HCT116 (cell line): ENCODE measurements around the gene NPVF. TPM values are rescaled to one million over a fixed set of nuclear protein-coding genes. Genes with fewer than 3 reads are reported as not detected.

Source experiments
- ATAC-seq: fragments of 200-7000 bp; cut with Tn5 transposase; 2 replicates; pipeline ENCODE4 v1.9.1; 2020; ENCODE audit warnings: mild to moderate bottlenecking, moderate library complexity
- BruUV-seq: library from RNA; stranded (reverse); fragments of 400-500 nt; replicated peaks from 2 replicates; lab custom pipeline; 2021; lab: Mats Ljungman, UMichigan
- CTCF ChIA-PET: fragments of 300-600 bp; sonication (Branson Sonifier 250); formaldehyde crosslinking; loops from one replicate; lab custom pipeline; 2021; ENCODE audit warnings: antibody characterized with exemption; lab: Charles Lee
- POLR2A ChIA-PET: fragments of 300-600, 350-600 bp; sonication (Branson Sonifier 250); formaldehyde crosslinking; loops from one replicate; lab custom pipeline; 2021; ENCODE audit warnings: antibody characterized with exemption; lab: Charles Lee
- RAD21 ChIA-PET, 2 experiments: fragments of 300-600 bp; sonication (Branson Sonifier 250); formaldehyde crosslinking; loops; one replicate each; lab custom pipeline; 2023; ENCODE audit warnings: low total read pairs in 2 of 2; ENCODE audit not compliant: uncharacterized antibody in 2 of 2, unreplicated experiment in 2 of 2, low non-redundant PET in 1 of 2; lab: Charles Lee
- DNase-seq: peaks from one replicate; pipeline ENCODE4 v3.0.0-alpha.2; 2010; ENCODE audit warnings: low read depth, low spot score
- H2AFZ ChIP-seq: fragments of 200-600 bp; shearing (Covaris generic), sonication (generic); 2 replicates; pipeline ENCODE4 v1.6.1; 2017; ENCODE audit warnings: low read depth, mixed run types, mixed read lengths, antibody characterized with exemption, low read length; ENCODE audit not compliant: poor library complexity, severe bottlenecking
- H3K27ac ChIP-seq: 2 replicates; pipeline ENCODE4 v1.5.1; 2012; ENCODE audit warnings: low read depth, low read length
- H3K27me3 ChIP-seq: fragments of 200-600 bp; sonication (generic); 2 replicates; pipeline ENCODE4 v1.6.1; 2016; ENCODE audit warnings: mixed run types, low read length, mixed read lengths; ENCODE audit not compliant: insufficient read depth
- H3K36me3 ChIP-seq, 2 experiments: fragments of 200-500 bp in 1 of 2; fragments of 200-600 bp in 1 of 2; sonication (Bioruptor generic) in 1 of 2; sonication (generic) in 1 of 2; 2 replicates each; pipeline versions ENCODE4 v1.5.1 to v1.6.1; 2014 to 2016; ENCODE audit warnings: low read length in 2 of 2, inconsistent platforms in 1 of 2, mixed read lengths in 1 of 2, mixed run types in 1 of 2; ENCODE audit not compliant: insufficient read depth in 2 of 2, control insufficient read depth in 1 of 2
- H3K4me1 ChIP-seq, 2 experiments: fragments of 200-600 bp in 1 of 2; sonication (generic) in 1 of 2; 2 replicates each; pipeline versions ENCODE4 v1.5.1 to v1.6.1; 2012 to 2017; ENCODE audit warnings: low read length in 2 of 2, inconsistent platforms in 1 of 2, mild to moderate bottlenecking in 1 of 2, mixed read lengths in 1 of 2, mixed run types in 1 of 2, moderate library complexity in 1 of 2; ENCODE audit not compliant: insufficient read depth in 2 of 2, control insufficient read depth in 1 of 2
- H3K4me2 ChIP-seq: fragments of 200-600 bp; sonication (generic); 2 replicates; pipeline ENCODE4 v1.6.1; 2017; ENCODE audit warnings: mixed run types, low read length, mixed read lengths
- H3K4me3 ChIP-seq, 2 experiments: fragments of 200-600 bp in 1 of 2; sonication (generic) in 1 of 2; replicated peaks in 1 of 2; 2 replicates each; pipeline ENCODE4 v1.5.1; 2011 to 2016; ENCODE audit warnings: low read length in 2 of 2, control low read depth in 1 of 2, low read depth in 1 of 2, mild to moderate bottlenecking in 1 of 2, mixed read lengths in 1 of 2, mixed run types in 1 of 2
- H3K79me2 ChIP-seq: fragments of 200-600 bp; sonication (generic); 2 replicates; pipeline ENCODE4 v1.6.1; 2017; ENCODE audit warnings: mild to moderate bottlenecking, mixed run types, low read length, moderate library complexity, mixed read lengths; ENCODE audit not compliant: insufficient read depth
- H3K9ac ChIP-seq: fragments of 200-600 bp; sonication (generic); 2 replicates; pipeline ENCODE4 v1.6.1; 2016; ENCODE audit warnings: low read length, mixed read lengths
- H3K9me2 ChIP-seq: fragments of 200-600 bp; sonication (generic), shearing (Covaris generic); 2 replicates; pipeline ENCODE4 v1.6.1; 2017; ENCODE audit warnings: mixed run types, mild to moderate bottlenecking, moderate library complexity; ENCODE audit not compliant: insufficient read depth
- H3K9me3 ChIP-seq, 2 experiments: fragments of 200-500 bp in 1 of 2; fragments of 200-600 bp in 1 of 2; sonication (Bioruptor generic) in 1 of 2; sonication (generic) in 1 of 2; 2 replicates each; pipeline ENCODE4 v1.6.1; 2014 to 2017; ENCODE audit warnings: low read length in 2 of 2, mixed read lengths in 2 of 2, inconsistent platforms in 1 of 2, low read depth in 1 of 2, mild to moderate bottlenecking in 1 of 2, mixed run types in 1 of 2, moderate library complexity in 1 of 2; ENCODE audit not compliant: control insufficient read depth in 1 of 2, insufficient read depth in 1 of 2
- H4K20me1 ChIP-seq: fragments of 200-600 bp; sonication (generic), shearing (Covaris generic); 2 replicates; pipeline ENCODE4 v1.6.1; 2017; ENCODE audit warnings: mixed run types, mild to moderate bottlenecking, moderate library complexity; ENCODE audit not compliant: insufficient read depth
- ATF3 ChIP-seq: IDR thresholded peaks from 2 replicates; pipeline ENCODE4 v1.6.1; 2012
- CBX3 ChIP-seq: IDR thresholded peaks from 2 replicates; pipeline ENCODE4 v1.6.1; 2012; ENCODE audit warnings: low read depth
- EGR1 ChIP-seq: IDR thresholded peaks from 2 replicates; pipeline ENCODE4 v1.6.1; 2012; ENCODE audit warnings: low read depth
- ELF1 ChIP-seq: IDR thresholded peaks from 2 replicates; pipeline ENCODE4 v1.6.1; 2012; ENCODE audit warnings: low read depth, borderline replicate concordance
- EZH2 ChIP-seq: fragments of 200-600 bp; sonication (generic); IDR thresholded peaks from 2 replicates; pipeline ENCODE4 v1.6.1; 2017; ENCODE audit warnings: antibody characterized with exemption, mixed run types
- EZH2phosphoT487 ChIP-seq: fragments of 200-600 bp; IDR thresholded peaks from 2 replicates; pipeline ENCODE4 v1.6.1; 2018; ENCODE audit warnings: antibody characterized with exemption, borderline replicate concordance
- FOSL1 ChIP-seq: IDR thresholded peaks from 2 replicates; pipeline ENCODE4 v1.6.1; 2012; ENCODE audit warnings: low read depth
- JUND ChIP-seq: IDR thresholded peaks from 2 replicates; pipeline ENCODE4 v1.6.1; 2012
- MAX ChIP-seq: IDR thresholded peaks from 2 replicates; pipeline ENCODE4 v1.6.1; 2012
- POLR2AphosphoS5 ChIP-seq: IDR thresholded peaks from 2 replicates; pipeline ENCODE4 v1.6.1; 2011; ENCODE audit warnings: mild to moderate bottlenecking, low read depth, low read length, moderate library complexity
- RAD21 ChIP-seq: IDR thresholded peaks from 2 replicates; pipeline ENCODE4 v1.6.1; 2012; ENCODE audit warnings: low read depth, mild to moderate bottlenecking
- REST ChIP-seq: IDR thresholded peaks from 2 replicates; pipeline ENCODE4 v1.6.1; 2012; ENCODE audit warnings: low read depth
- SIN3A ChIP-seq: IDR thresholded peaks from 2 replicates; pipeline ENCODE4 v1.6.1; 2012; ENCODE audit warnings: low read depth
- SP1 ChIP-seq: IDR thresholded peaks from 2 replicates; pipeline ENCODE4 v1.6.1; 2012; ENCODE audit warnings: low read depth
- SRF ChIP-seq: IDR thresholded peaks from 2 replicates; pipeline ENCODE4 v1.6.1; 2012; ENCODE audit warnings: low read depth
- TCF7L2 ChIP-seq: IDR thresholded peaks from 2 replicates; pipeline ENCODE4 v1.7.0; 2011; ENCODE audit warnings: borderline replicate concordance, inconsistent platforms; ENCODE audit not compliant: insufficient read depth, insufficient read length; ENCODE audit errors: extremely low read depth
- YY1 ChIP-seq: IDR thresholded peaks from 2 replicates; pipeline ENCODE4 v1.6.1; 2011; ENCODE audit warnings: low read length, low read depth, moderate library complexity, mild to moderate bottlenecking; ENCODE audit not compliant: insufficient replicate concordance; ENCODE audit errors: extremely low read depth
- ZBTB33 ChIP-seq: IDR thresholded peaks from 2 replicates; pipeline ENCODE4 v1.6.1; 2011; ENCODE audit warnings: mild to moderate bottlenecking, low read length, moderate library complexity; ENCODE audit not compliant: insufficient replicate concordance; ENCODE audit errors: extremely low read depth
- ZFX ChIP-seq: fragments of 450-650 bp; IDR thresholded peaks from 2 replicates; pipeline ENCODE4 v1.6.1; 2017
- ZNF274 ChIP-seq: fragments of 200-500 bp; sonication (Bioruptor generic); IDR thresholded peaks from 2 replicates; pipeline ENCODE4 v1.6.1; 2014; ENCODE audit warnings: mild to moderate bottlenecking, low read depth, low read length, inconsistent platforms
- intact Hi-C: fragments of 100-400 bp; cut with micrococcal nuclease; formaldehyde crosslinking; loops from 2 replicates; pipeline ENCODE4 v1.10.0; 2022
- total RNA-seq: library from RNA; stranded (reverse); gene quantifications from one replicate; pipeline ENCODE4 v1.2.1, GENCODE V29; 2021; ENCODE audit not compliant: unreplicated experiment

The NPVF gene
- total RNA-seq, 1 experiment from 2014 or later, result not detected

- no peak overlapping the region for H3K27ac ChIP-seq
- no peak for ATAC-seq
- no peak overlapping the region for H3K9ac ChIP-seq
- H3K4me3 ChIP-seq, result no peak overlapping the region
- peaks cover 0 to 8% of the 10 kb centered on the region in 2 experiments; a peak in 2 of 4 replicates for H3K4me1 ChIP-seq
- DNase-seq, result no peak
- BruUV-seq, result no TSS peak
- H3K4me2 ChIP-seq, result no peak overlapping the region
- ChIA-PET POLR2A (no interaction called here), CTCF (interaction anchor here (1.2 kb wide), 1 partner anchor 304 kb away, joined by 3 read pairs; no protein-coding TSS in a partner anchor), RAD21 (no interaction called here)
- no peak for TF ChIP-seq ATF3
- TF ChIP-seq POLR2AphosphoS5, result no peak
- TF ChIP-seq SIN3A, result no peak
- no peak for TF ChIP-seq ZNF274
- TF ChIP-seq EZH2phosphoT487, result no peak
- TF ChIP-seq SRF, result no peak
- no peak for TF ChIP-seq FOSL1
- no peak for TF ChIP-seq ELF1
- TF ChIP-seq CBX3, result no peak
- no peak for TF ChIP-seq ZFX
- TF ChIP-seq YY1, result no peak
- TF ChIP-seq SP1, result no peak
- TF ChIP-seq MAX, result no peak
- no peak for TF ChIP-seq ZBTB33
- no peak for TF ChIP-seq REST
- no peak for TF ChIP-seq RAD21
- TF ChIP-seq EZH2, result no peak
- TF ChIP-seq TCF7L2, result no peak
- no peak for TF ChIP-seq EGR1
- no peak for TF ChIP-seq JUND
- peaks cover 41% of the 10 kb centered on the region for H3K27me3 ChIP-seq
- H3K9me3 ChIP-seq, result no peaks in the 10 kb centered on the region
- intact Hi-C loops, result no loop called here
- H4K20me1 ChIP-seq, result no peaks in the 10 kb centered on the region
- H3K79me2 ChIP-seq, result no peaks in the 10 kb centered on the region
- H2AFZ ChIP-seq, result no peak overlapping the region
- no peaks in the 10 kb centered on the region for H3K36me3 ChIP-seq
- H3K9me2 ChIP-seq, result no peaks in the 10 kb centered on the region
These were observed 32.7 kb upstream of the NPVF start for GRCh38 chr7:25260862-25261494.
